PC-3 (cell line): ENCODE measurements around the gene PYGM. TPM values are rescaled to one million over a fixed set of nuclear protein-coding genes. Genes with fewer than 3 reads are reported as not detected.

Experiments
- ATAC-seq: fragments of 200-7000 bp; cut with Tn5 transposase; 2 replicates; pipeline ENCODE4 v1.9.1; 2020; ENCODE audit warnings: mild to moderate bottlenecking, moderate library complexity
- BruUV-seq: library from RNA; stranded (reverse); fragments of 400-500 nt; replicated peaks from 2 replicates; lab custom pipeline; 2021; lab: Mats Ljungman, UMichigan
- CTCF ChIA-PET: fragments of 300-600 bp; sonication (Branson Sonifier 250); formaldehyde crosslinking; loops from one replicate; lab custom pipeline; 2022; ENCODE audit warnings: antibody characterized with exemption; lab: Charles Lee
- POLR2A ChIA-PET: fragments of 300-600 bp; sonication (Branson Sonifier 250); formaldehyde crosslinking; loops from one replicate; lab custom pipeline; 2022; ENCODE audit warnings: antibody characterized with exemption; ENCODE audit not compliant: unreplicated experiment; lab: Charles Lee
- DNase-seq: peaks from one replicate; pipeline ENCODE4 v3.0.0-alpha.2; 2015
- H2AFZ ChIP-seq: fragments of 300-600 bp; sonication (generic); 2 replicates; pipeline ENCODE4 v1.6.0; 2016; ENCODE audit warnings: antibody characterized with exemption, low read length
- H3F3A ChIP-seq: fragments of 300-600 bp; sonication (generic); one replicate; pipeline ENCODE4 v1.6.0; 2017; ENCODE audit warnings: antibody characterized with exemption, low read length, control low read depth, mild to moderate bottlenecking; ENCODE audit not compliant: unreplicated experiment
- H3K27ac ChIP-seq: fragments of 300-600 bp; sonication (generic); 2 replicates; pipeline ENCODE4 v1.5.1; 2016; ENCODE audit warnings: mild to moderate bottlenecking, low read length
- H3K27me3 ChIP-seq: fragments of 300-600 bp; sonication (generic); 2 replicates; pipeline ENCODE4 v1.6.1; 2016; ENCODE audit warnings: low read length, mixed read lengths
- H3K36me3 ChIP-seq: fragments of 300-600 bp; sonication (generic); 2 replicates; pipeline ENCODE4 v1.6.1; 2016; ENCODE audit warnings: low read depth, mixed run types, low read length, mixed read lengths
- H3K4me1 ChIP-seq: fragments of 300-600 bp; sonication (generic); 2 replicates; pipeline ENCODE4 v1.5.1; 2016; ENCODE audit warnings: low read length; ENCODE audit not compliant: insufficient read depth
- H3K4me2 ChIP-seq: fragments of 300-600 bp; sonication (generic); 2 replicates; pipeline ENCODE4 v1.6.0; 2016; ENCODE audit warnings: low read length
- H3K4me3 ChIP-seq: fragments of 300-600 bp; sonication (generic); 2 replicates; pipeline ENCODE4 v1.5.1; 2016; ENCODE audit warnings: mild to moderate bottlenecking, low read length, mixed read lengths
- H3K79me2 ChIP-seq: fragments of 300-600 bp; sonication (generic); 2 replicates; pipeline ENCODE4 v1.6.1; 2017; ENCODE audit warnings: low read length, mixed read lengths
- H3K9ac ChIP-seq: fragments of 300-600 bp; sonication (generic); 2 replicates; pipeline ENCODE4 v1.6.0; 2016; ENCODE audit warnings: mild to moderate bottlenecking, low read length
- H3K9me2 ChIP-seq: fragments of 300-600 bp; sonication (generic); replicated peaks from 2 replicates; pipeline ENCODE4 v1.6.1; 2016; ENCODE audit warnings: mixed run types, low read length, mixed read lengths
- H3K9me3 ChIP-seq: fragments of 300-600 bp; sonication (generic); 2 replicates; pipeline ENCODE4 v1.6.1; 2016; ENCODE audit warnings: low read length, mixed read lengths
- H4K20me1 ChIP-seq: fragments of 300-600 bp; sonication (generic); 2 replicates; pipeline ENCODE4 v1.6.1; 2016; ENCODE audit warnings: low read length, mixed read lengths
- EZH2 ChIP-seq: fragments of 300-600 bp; sonication (generic); IDR thresholded peaks from one replicate; pipeline ENCODE4 v1.6.1; 2017; ENCODE audit warnings: antibody characterized with exemption, mild to moderate bottlenecking, low read length; ENCODE audit not compliant: unreplicated experiment
- EZH2phosphoT487 ChIP-seq: fragments of 300-600 bp; sonication (generic); IDR thresholded peaks from 2 replicates; pipeline ENCODE4 v1.6.1; 2018; ENCODE audit warnings: mild to moderate bottlenecking, antibody characterized with exemption, low read length, borderline replicate concordance
- intact Hi-C: fragments of 100-400 bp; cut with micrococcal nuclease; formaldehyde crosslinking; loops from 2 replicates; pipeline ENCODE4 v1.9.0; 2023
- total RNA-seq: library from RNA; depleted of rRNA; stranded (reverse); fragments of >200 nt; gene quantifications from 2 replicates; pipeline ENCODE4 v1.2.3, GENCODE V29; 2014
- TF ChIP-seq, protein P1 (sequence below): fragments of 300-600 bp; sonication (generic); conservative IDR thresholded peaks from 2 replicates; pipeline ENCODE4 v1.5.1; 2017; ENCODE audit warnings: antibody characterized with exemption, low read depth, mild to moderate bottlenecking, low read length

PYGM gene
- total RNA-seq, 1 experiment from 2014 or later, result 0.95 TPM

DNA sequence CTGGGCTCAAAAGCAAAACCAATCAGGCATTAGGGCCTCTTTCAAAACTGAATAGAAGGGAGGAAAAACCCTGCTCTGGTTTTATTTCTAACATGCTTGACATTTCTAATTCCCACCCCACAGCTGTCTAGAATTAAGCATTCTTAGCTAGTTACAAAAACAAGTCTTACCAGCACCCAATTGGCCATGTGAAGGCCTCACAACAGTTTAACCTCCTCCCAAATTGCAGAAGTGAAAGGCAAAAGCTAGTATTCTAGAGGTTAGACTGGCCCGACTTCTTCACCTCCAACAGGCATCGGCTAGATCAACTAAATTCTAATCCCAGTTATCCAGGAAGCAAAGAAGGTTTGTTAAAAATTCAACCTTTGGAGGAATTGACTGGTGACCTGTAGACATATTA lies 12.1 kb upstream of the PYGM start:
- Histone ChIP-seq H3K9me2 (no peaks in the 10 kb centered on the region), H3K4me1 (peaks cover 17% of the 10 kb centered on the region), H3K9ac (no peak overlapping the region), H3F3A (peaks cover 32% of the 10 kb centered on the region), H2AFZ (no peak overlapping the region), H3K4me2 (no peak overlapping the region), H3K27me3 (no peaks in the 10 kb centered on the region), H3K27ac (no peak overlapping the region), H3K9me3 (no peaks in the 10 kb centered on the region), H4K20me1 (peaks cover 99% of the 10 kb centered on the region), H3K4me3 (no peak overlapping the region), H3K36me3 (peaks cover 99% of the 10 kb centered on the region), H3K79me2 (peaks cover 97% of the 10 kb centered on the region)
- CTCF ChIA-PET, result interaction anchor here (0.7 kb wide), 1 partner anchor 735 kb away, joined by 4 read pairs; no protein-coding TSS in a partner anchor
- BruUV-seq, result no TSS peak
- TF ChIP-seq EZH2 (no peak), EZH2phosphoT487 (no peak)
- ATAC-seq (no peak), DNase-seq (no peak)
- POLR2A ChIA-PET, result no interaction called here
- intact Hi-C loops, result no loop called here

DNA sequence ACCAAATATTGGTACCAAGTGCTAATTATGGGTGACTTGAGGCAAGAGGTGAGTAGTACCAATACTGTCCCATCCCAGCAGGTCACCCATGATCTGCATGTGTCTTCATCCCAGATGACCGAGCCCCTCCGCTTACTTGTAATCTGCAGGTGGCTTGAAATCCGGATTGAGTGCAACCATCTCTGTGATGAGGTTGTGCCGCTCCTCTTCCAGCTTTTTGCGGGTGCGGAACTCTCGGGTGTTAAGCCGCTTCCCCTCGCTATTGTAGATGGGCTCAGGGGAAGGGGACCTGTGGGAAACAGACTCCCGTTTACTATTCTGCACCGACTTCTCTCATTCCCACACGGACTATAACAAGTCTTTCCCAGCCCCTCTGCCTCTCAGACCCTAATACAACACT lies 10.3 kb upstream of the PYGM start:
- H2AFZ ChIP-seq, result no peak overlapping the region
- no peaks in the 10 kb centered on the region for H3K9me2 ChIP-seq
- no peak overlapping the region for H3K4me2 ChIP-seq
- H3F3A ChIP-seq, result peaks cover 35% of the 10 kb centered on the region
- no peaks in the 10 kb centered on the region for H3K27me3 ChIP-seq
- intact Hi-C loops, result no loop called here
- no peak overlapping the region for H3K27ac ChIP-seq
- no peaks in the 10 kb centered on the region for H3K9me3 ChIP-seq
- H4K20me1 ChIP-seq, result peaks cover 89% of the 10 kb centered on the region
- no peaks in the 10 kb centered on the region for H3K4me1 ChIP-seq
- peaks cover 80% of the 10 kb centered on the region for H3K79me2 ChIP-seq
- no peak overlapping the region for H3K4me3 ChIP-seq
- no TSS peak for BruUV-seq
- ATAC-seq (no peak), DNase-seq (no peak)
- ChIA-PET POLR2A (no interaction called here), CTCF (no interaction called here)
- no peak overlapping the region for H3K9ac ChIP-seq
- TF ChIP-seq EZH2phosphoT487 (no peak), EZH2 (no peak)
- TF ChIP-seq, protein P1, sequence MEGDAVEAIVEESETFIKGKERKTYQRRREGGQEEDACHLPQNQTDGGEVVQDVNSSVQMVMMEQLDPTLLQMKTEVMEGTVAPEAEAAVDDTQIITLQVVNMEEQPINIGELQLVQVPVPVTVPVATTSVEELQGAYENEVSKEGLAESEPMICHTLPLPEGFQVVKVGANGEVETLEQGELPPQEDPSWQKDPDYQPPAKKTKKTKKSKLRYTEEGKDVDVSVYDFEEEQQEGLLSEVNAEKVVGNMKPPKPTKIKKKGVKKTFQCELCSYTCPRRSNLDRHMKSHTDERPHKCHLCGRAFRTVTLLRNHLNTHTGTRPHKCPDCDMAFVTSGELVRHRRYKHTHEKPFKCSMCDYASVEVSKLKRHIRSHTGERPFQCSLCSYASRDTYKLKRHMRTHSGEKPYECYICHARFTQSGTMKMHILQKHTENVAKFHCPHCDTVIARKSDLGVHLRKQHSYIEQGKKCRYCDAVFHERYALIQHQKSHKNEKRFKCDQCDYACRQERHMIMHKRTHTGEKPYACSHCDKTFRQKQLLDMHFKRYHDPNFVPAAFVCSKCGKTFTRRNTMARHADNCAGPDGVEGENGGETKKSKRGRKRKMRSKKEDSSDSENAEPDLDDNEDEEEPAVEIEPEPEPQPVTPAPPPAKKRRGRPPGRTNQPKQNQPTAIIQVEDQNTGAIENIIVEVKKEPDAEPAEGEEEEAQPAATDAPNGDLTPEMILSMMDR, result no peak
- peaks cover 91% of the 10 kb centered on the region for H3K36me3 ChIP-seq

DNA sequence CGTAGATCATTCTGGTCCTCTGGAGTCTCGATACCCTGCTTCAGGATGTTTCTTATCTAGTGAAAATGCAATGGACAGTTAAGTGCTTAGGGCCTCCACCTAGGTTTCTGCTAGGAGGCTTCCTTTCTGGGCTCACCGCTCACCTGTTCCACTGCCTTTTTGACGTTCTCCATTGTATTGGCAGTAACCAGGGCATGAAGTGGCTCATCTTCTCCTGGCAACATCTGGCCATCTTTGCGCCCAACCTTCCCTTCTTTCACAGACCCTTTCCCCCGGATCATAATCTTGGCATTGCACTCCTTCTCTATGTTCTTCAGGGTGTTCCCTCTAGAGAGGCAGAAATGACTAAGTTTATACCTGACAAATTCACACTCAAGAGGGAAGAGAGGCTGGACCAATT lies 9.5 kb upstream of the PYGM start:
- no peaks in the 10 kb centered on the region for H3K27me3 ChIP-seq
- no peak overlapping the region for H3K27ac ChIP-seq
- H3F3A ChIP-seq, result peaks cover 44% of the 10 kb centered on the region
- no peaks in the 10 kb centered on the region for H3K4me1 ChIP-seq
- H3K36me3 ChIP-seq, result peaks cover 91% of the 10 kb centered on the region
- intact Hi-C loops, result no loop called here
- H3K9me2 ChIP-seq, result no peaks in the 10 kb centered on the region
- no peak overlapping the region for H2AFZ ChIP-seq
- no peak for DNase-seq
- no peak overlapping the region for H3K9ac ChIP-seq
- H3K4me2 ChIP-seq, result no peak overlapping the region
- H3K4me3 ChIP-seq, result no peak overlapping the region
- ChIA-PET POLR2A (no interaction called here), CTCF (no interaction called here)
- H3K79me2 ChIP-seq, result peaks cover 71% of the 10 kb centered on the region
- H3K9me3 ChIP-seq, result no peaks in the 10 kb centered on the region
- TSS peak; percentile 0 for BruUV-seq
- ATAC-seq, result no peak
- no peak for TF ChIP-seq EZH2phosphoT487
- TF ChIP-seq EZH2, result no peak
- TF ChIP-seq, protein P1, result no peak
- H4K20me1 ChIP-seq, result peaks cover 89% of the 10 kb centered on the region
